Liver (tissue), 9 donors: Measurements from ENCODE around the gene BRIP1. TPM values are rescaled to one million over a fixed set of nuclear protein-coding genes. Genes with fewer than 3 reads are reported as not detected.

Experiments used
- DNase-seq: peaks from one replicate; pipeline ENCODE4 v3.0.0-alpha.2; 2017; ENCODE audit warnings: low spot score
- H3K27ac ChIP-seq, 2 donors: one replicate each; pipeline ENCODE4 v1.7.0; 2013; ENCODE audit warnings: inconsistent platforms in 2 of 2, low read length in 2 of 2, control low read depth in 1 of 2, low read depth in 1 of 2, mild to moderate bottlenecking in 1 of 2
- H3K27me3 ChIP-seq, 4 donors: one replicate each; pipeline versions ENCODE4 v1.6.1 to v1.7.0; 2013; ENCODE audit warnings: low read length in 3 of 4, inconsistent platforms in 1 of 4, mild to moderate bottlenecking in 1 of 4, moderate library complexity in 1 of 4; ENCODE audit not compliant: control insufficient read depth in 4 of 4, insufficient read depth in 4 of 4
- H3K36me3 ChIP-seq, 4 donors: one replicate each; pipeline versions ENCODE4 v1.6.1 to v1.7.0; 2013; ENCODE audit warnings: low read length in 3 of 4, mild to moderate bottlenecking in 3 of 4, low read depth in 1 of 4, moderate library complexity in 1 of 4; ENCODE audit not compliant: control insufficient read depth in 4 of 4, insufficient read depth in 3 of 4
- H3K4me1 ChIP-seq, 4 donors: one replicate each; pipeline versions ENCODE4 v1.6.1 to v1.7.0; 2013; ENCODE audit warnings: low read length in 3 of 4, mild to moderate bottlenecking in 3 of 4, moderate library complexity in 1 of 4; ENCODE audit not compliant: control insufficient read depth in 4 of 4, insufficient read depth in 4 of 4
- H3K4me3 ChIP-seq, 3 donors: one replicate each; pipeline versions ENCODE4 v1.6.1 to v1.7.0; 2013; ENCODE audit warnings: low read length in 3 of 3, control low read depth in 1 of 3, low read depth in 1 of 3, mild to moderate bottlenecking in 1 of 3
- H3K9ac ChIP-seq, 2 donors: one replicate each; pipeline ENCODE4 v1.7.0; 2013; ENCODE audit warnings: low read length in 2 of 2, mild to moderate bottlenecking in 2 of 2, moderate library complexity in 2 of 2, control low read depth in 1 of 2, low read depth in 1 of 2
- H3K9me3 ChIP-seq, 4 donors: one replicate each; pipeline versions ENCODE4 v1.6.1 to v1.7.0; 2013; ENCODE audit warnings: low read length in 3 of 4; ENCODE audit not compliant: control insufficient read depth in 4 of 4
- EGR1 ChIP-seq, 2 donors: IDR thresholded peaks; 2 replicates each; pipeline ENCODE4 v1.6.1; 2016 to 2018; ENCODE audit warnings: antibody characterized with exemption in 2 of 2, low read depth in 2 of 2
- FOXA1 ChIP-seq: IDR thresholded peaks from 2 replicates; pipeline ENCODE4 v1.6.1; 2016; ENCODE audit warnings: antibody characterized with exemption
- FOXA2 ChIP-seq: IDR thresholded peaks from 2 replicates; pipeline ENCODE4 v1.6.1; 2016; ENCODE audit warnings: antibody characterized with exemption
- GABPA ChIP-seq, 2 donors: IDR thresholded peaks in 1 of 2; conservative IDR thresholded peaks in 1 of 2; 2 replicates each; pipeline ENCODE4 v1.6.1; 2016; ENCODE audit warnings: antibody characterized with exemption in 2 of 2, mild to moderate bottlenecking in 1 of 2, moderate library complexity in 1 of 2
- HNF4A ChIP-seq, 2 donors: conservative IDR thresholded peaks; 2 replicates each; pipeline ENCODE4 v1.6.1; 2016; ENCODE audit warnings: antibody characterized with exemption in 2 of 2, mild to moderate bottlenecking in 2 of 2
- HNF4G ChIP-seq: IDR thresholded peaks from 2 replicates; pipeline ENCODE4 v1.6.1; 2016; ENCODE audit warnings: antibody characterized with exemption
- JUND ChIP-seq, 2 donors: IDR thresholded peaks; 2 replicates each; pipeline ENCODE4 v1.6.1; 2016; ENCODE audit warnings: antibody characterized with exemption in 2 of 2
- NR2F2 ChIP-seq: IDR thresholded peaks from 2 replicates; pipeline ENCODE4 v1.6.1; 2016; ENCODE audit warnings: antibody characterized with exemption
- RAD21 ChIP-seq, 2 donors: IDR thresholded peaks; 2 replicates each; pipeline ENCODE4 v1.6.1; 2016; ENCODE audit warnings: antibody characterized with exemption in 2 of 2, mild to moderate bottlenecking in 2 of 2
- RXRA ChIP-seq, 2 donors: IDR thresholded peaks; 2 replicates each; pipeline ENCODE4 v1.6.1; 2017 to 2018; ENCODE audit warnings: antibody characterized with exemption in 2 of 2, mild to moderate bottlenecking in 1 of 2
- SP1 ChIP-seq: IDR thresholded peaks from 2 replicates; pipeline ENCODE4 v1.6.1; 2018; ENCODE audit warnings: antibody characterized with exemption, mild to moderate bottlenecking
- TAF1 ChIP-seq: conservative IDR thresholded peaks from 2 replicates; pipeline ENCODE4 v1.6.1; 2016; ENCODE audit warnings: antibody characterized with exemption, mild to moderate bottlenecking
- YY1 ChIP-seq: IDR thresholded peaks from 2 replicates; pipeline ENCODE4 v1.6.1; 2016; ENCODE audit warnings: antibody characterized with exemption, mild to moderate bottlenecking
- whole genome bisulfite sequencing: extraction: QIAGEN DNeasy Blood & Tissue Kit; methylation state at CpG from one replicate; pipeline ENCODE4 v1.1.7; 2013; 5-methylcytosine and 5-hydroxymethylcytosine counted together
- polyA plus RNA-seq, 2 donors: library from polyadenylated mRNA; stranded (reverse) in 1 of 2; unstranded in 1 of 2; fragments of 200-250 nt in 1 of 2; fragments of >200 nt in 1 of 2; fragmentation: Nextera tagmentation in 1 of 2; extraction: Ambion mirVana in 1 of 2; gene quantifications; one replicate each; pipeline versions ENCODE4 v1.2.1 to v1.2.3, GENCODE V29; 2013 to 2015
- total RNA-seq, 2 donors: library from RNA; depleted of rRNA; stranded (reverse); fragments of >200 nt; gene quantifications; one replicate each; pipeline ENCODE4 v1.2.3, GENCODE V29; 2014
- TF ChIP-seq, protein P1 (sequence below): IDR thresholded peaks from 2 replicates; pipeline ENCODE4 v1.6.1; 2016; ENCODE audit warnings: antibody characterized with exemption
- TF ChIP-seq, protein P2 (sequence below): IDR thresholded peaks from 2 replicates; pipeline ENCODE4 v1.6.1; 2016; ENCODE audit warnings: antibody characterized with exemption, mild to moderate bottlenecking
- TF ChIP-seq, protein P3 (sequence below): IDR thresholded peaks from 2 replicates; pipeline ENCODE4 v1.6.1; 2016; ENCODE audit warnings: antibody characterized with exemption
- TF ChIP-seq, protein P4 (sequence below): IDR thresholded peaks from 2 replicates; pipeline ENCODE4 v1.6.1; 2016; ENCODE audit warnings: antibody characterized with exemption
- TF ChIP-seq, protein P5 (sequence below): fragments of 150-350 bp; IDR thresholded peaks from 2 replicates; pipeline ENCODE4 v1.5.1; 2017; ENCODE audit warnings: improper control_type of control experiment, low read depth, low read length; ENCODE audit not compliant: missing input control
- donor health status: healthy.
- donor health status: healthy.
- donor health status: healthy.
- donor health status: healthy.
- donor health status: healthy.

Gene BRIP1
- total and polyA plus RNA-seq, 4 donors = 0.24 to 10.3 (median 0.90) TPM

DNA sequence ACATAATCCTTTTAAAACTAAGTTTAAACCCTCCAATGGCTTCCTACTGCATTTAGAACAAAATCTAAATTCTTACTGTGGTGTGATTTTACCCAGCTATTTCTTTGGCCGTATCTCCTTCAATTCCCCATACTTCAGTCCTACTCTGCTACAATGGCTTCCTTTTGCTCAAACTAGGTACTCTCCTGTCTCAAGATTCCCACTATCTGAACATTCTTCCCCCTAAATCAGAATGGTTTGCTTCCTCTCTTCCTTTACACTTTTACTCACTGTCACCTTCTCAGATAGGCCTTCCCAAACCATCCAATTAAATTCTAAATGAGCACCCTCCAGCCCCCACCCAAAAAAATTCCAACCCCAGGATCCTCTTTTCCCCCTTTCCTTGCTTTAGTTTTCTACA, 109.2 kb downstream of the BRIP1 start:
- no peak for DNase-seq
- Histone ChIP-seq H3K4me3 (no peak overlapping the region), H3K4me1 (no peaks in the 10 kb centered on the region), H3K27me3 (no peaks in the 10 kb centered on the region), H3K9ac (no peak overlapping the region), H3K9me3 (no peaks in the 10 kb centered on the region), H3K27ac (no peak overlapping the region), H3K36me3 (no peaks in the 10 kb centered on the region)
- no peak for TF ChIP-seq HNF4A (conservative IDR thresholded peaks at IDR 0.05)
- TF ChIP-seq TAF1 = no peak
- no peak for TF ChIP-seq YY1
- no peak for TF ChIP-seq JUND (IDR thresholded peaks at IDR 0.05)
- TF ChIP-seq, protein P1, sequence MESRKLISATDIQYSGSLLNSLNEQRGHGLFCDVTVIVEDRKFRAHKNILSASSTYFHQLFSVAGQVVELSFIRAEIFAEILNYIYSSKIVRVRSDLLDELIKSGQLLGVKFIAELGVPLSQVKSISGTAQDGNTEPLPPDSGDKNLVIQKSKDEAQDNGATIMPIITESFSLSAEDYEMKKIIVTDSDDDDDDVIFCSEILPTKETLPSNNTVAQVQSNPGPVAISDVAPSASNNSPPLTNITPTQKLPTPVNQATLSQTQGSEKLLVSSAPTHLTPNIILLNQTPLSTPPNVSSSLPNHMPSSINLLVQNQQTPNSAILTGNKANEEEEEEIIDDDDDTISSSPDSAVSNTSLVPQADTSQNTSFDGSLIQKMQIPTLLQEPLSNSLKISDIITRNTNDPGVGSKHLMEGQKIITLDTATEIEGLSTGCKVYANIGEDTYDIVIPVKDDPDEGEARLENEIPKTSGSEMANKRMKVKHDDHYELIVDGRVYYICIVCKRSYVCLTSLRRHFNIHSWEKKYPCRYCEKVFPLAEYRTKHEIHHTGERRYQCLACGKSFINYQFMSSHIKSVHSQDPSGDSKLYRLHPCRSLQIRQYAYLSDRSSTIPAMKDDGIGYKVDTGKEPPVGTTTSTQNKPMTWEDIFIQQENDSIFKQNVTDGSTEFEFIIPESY = no peak
- no peak for TF ChIP-seq RXRA (IDR thresholded peaks at IDR 0.05)
- no peak for TF ChIP-seq EGR1 (IDR thresholded peaks at IDR 0.05; ENCODE audit: low read depth in 2 of 2)
- TF ChIP-seq NR2F2 = no peak
- TF ChIP-seq HNF4G = no peak
- no peak for TF ChIP-seq FOXA1
- no peak for TF ChIP-seq RAD21 (IDR thresholded peaks at IDR 0.05)
- no peak for TF ChIP-seq SP1
- no peak for TF ChIP-seq FOXA2
- TF ChIP-seq, protein P2, sequence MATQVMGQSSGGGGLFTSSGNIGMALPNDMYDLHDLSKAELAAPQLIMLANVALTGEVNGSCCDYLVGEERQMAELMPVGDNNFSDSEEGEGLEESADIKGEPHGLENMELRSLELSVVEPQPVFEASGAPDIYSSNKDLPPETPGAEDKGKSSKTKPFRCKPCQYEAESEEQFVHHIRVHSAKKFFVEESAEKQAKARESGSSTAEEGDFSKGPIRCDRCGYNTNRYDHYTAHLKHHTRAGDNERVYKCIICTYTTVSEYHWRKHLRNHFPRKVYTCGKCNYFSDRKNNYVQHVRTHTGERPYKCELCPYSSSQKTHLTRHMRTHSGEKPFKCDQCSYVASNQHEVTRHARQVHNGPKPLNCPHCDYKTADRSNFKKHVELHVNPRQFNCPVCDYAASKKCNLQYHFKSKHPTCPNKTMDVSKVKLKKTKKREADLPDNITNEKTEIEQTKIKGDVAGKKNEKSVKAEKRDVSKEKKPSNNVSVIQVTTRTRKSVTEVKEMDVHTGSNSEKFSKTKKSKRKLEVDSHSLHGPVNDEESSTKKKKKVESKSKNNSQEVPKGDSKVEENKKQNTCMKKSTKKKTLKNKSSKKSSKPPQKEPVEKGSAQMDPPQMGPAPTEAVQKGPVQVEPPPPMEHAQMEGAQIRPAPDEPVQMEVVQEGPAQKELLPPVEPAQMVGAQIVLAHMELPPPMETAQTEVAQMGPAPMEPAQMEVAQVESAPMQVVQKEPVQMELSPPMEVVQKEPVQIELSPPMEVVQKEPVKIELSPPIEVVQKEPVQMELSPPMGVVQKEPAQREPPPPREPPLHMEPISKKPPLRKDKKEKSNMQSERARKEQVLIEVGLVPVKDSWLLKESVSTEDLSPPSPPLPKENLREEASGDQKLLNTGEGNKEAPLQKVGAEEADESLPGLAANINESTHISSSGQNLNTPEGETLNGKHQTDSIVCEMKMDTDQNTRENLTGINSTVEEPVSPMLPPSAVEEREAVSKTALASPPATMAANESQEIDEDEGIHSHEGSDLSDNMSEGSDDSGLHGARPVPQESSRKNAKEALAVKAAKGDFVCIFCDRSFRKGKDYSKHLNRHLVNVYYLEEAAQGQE = no peak
- WGBS = 98% methylated on average over 1 of the region's 1 CpG

DNA sequence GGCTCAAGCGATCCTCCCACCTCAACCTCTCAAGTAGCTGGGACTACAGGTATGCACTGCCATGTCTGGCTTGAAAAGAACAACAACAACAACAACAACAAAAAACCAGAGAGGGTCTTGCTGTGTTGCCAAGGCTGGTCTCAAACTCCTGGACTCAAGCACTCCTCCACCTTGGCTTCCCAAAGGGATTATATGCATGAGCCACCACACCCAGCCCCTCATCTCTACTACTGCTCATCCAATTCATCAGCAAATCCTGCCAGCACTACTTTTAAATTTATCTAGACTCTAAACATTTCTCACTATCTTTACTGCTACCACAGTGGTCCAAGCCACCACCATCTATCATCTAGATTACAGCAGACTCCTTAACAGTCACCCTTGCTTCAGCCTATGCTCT, 109.6 kb downstream of the BRIP1 start:
- WGBS = 98% methylated on average over 1 of the region's 1 CpG

More for the DNA sequence above, 109.6 kb downstream of the BRIP1 start:
- Histone ChIP-seq H3K4me1 (no peaks in the 10 kb centered on the region), H3K36me3 (no peaks in the 10 kb centered on the region), H3K9me3 (no peaks in the 10 kb centered on the region), H3K9ac (no peak overlapping the region), H3K4me3 (no peak overlapping the region), H3K27me3 (no peaks in the 10 kb centered on the region), H3K27ac (no peak overlapping the region)
- TF ChIP-seq HNF4G (no peak), FOXA1 (no peak), EGR1 (IDR thresholded peaks at IDR 0.05; ENCODE audit: low read depth in 2 of 2) (no peak), JUND (IDR thresholded peaks at IDR 0.05) (no peak), RXRA (IDR thresholded peaks at IDR 0.05) (no peak), FOXA2 (no peak), NR2F2 (no peak), TAF1 (no peak), GABPA (IDR thresholded peaks at IDR 0.05 in 1 of 2, conservative IDR thresholded peaks at IDR 0.05 in 1 of 2) (no peak), YY1 (no peak), RAD21 (IDR thresholded peaks at IDR 0.05) (no peak), SP1 (no peak), HNF4A (conservative IDR thresholded peaks at IDR 0.05) (no peak)
- TF ChIP-seq, protein P3, sequence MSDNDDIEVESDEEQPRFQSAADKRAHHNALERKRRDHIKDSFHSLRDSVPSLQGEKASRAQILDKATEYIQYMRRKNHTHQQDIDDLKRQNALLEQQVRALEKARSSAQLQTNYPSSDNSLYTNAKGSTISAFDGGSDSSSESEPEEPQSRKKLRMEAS = no peak
- TF ChIP-seq, protein P4, sequence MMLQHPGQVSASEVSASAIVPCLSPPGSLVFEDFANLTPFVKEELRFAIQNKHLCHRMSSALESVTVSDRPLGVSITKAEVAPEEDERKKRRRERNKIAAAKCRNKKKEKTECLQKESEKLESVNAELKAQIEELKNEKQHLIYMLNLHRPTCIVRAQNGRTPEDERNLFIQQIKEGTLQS = no peak
- TF ChIP-seq, protein P5, sequence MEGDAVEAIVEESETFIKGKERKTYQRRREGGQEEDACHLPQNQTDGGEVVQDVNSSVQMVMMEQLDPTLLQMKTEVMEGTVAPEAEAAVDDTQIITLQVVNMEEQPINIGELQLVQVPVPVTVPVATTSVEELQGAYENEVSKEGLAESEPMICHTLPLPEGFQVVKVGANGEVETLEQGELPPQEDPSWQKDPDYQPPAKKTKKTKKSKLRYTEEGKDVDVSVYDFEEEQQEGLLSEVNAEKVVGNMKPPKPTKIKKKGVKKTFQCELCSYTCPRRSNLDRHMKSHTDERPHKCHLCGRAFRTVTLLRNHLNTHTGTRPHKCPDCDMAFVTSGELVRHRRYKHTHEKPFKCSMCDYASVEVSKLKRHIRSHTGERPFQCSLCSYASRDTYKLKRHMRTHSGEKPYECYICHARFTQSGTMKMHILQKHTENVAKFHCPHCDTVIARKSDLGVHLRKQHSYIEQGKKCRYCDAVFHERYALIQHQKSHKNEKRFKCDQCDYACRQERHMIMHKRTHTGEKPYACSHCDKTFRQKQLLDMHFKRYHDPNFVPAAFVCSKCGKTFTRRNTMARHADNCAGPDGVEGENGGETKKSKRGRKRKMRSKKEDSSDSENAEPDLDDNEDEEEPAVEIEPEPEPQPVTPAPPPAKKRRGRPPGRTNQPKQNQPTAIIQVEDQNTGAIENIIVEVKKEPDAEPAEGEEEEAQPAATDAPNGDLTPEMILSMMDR = no peak
- TF ChIP-seq, protein P1 = no peak
- TF ChIP-seq, protein P2 = no peak
- DNase-seq = no peak
